ENCODE data around the gene LTBP3. TPM values are rescaled to one million over a fixed set of nuclear protein-coding genes. Genes with fewer than 3 reads are reported as not detected.

The LTBP3 gene
- total RNA-seq, 1 experiment from 2014 or later, result 10.6 TPM

DNA sequence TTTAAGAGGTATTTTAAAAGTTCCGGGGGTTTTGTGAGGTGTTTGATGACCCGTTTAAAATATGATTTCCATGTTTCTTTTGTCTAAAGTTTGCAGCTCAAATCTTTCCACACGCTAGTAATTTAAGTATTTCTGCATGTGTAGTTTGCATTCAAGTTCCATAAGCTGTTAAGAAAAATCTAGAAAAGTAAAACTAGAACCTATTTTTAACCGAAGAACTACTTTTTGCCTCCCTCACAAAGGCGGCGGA, 59.5 kb downstream of the LTBP3 start:
- no peak overlapping the region for H4K8ac ChIP-seq (replicated peaks; ENCODE audit: insufficient read length, low read depth, low read length)
- no peak overlapping the region for H2BK20ac ChIP-seq (ENCODE audit: low read depth, low read length, poor library complexity, severe bottlenecking)
- DNase-seq, result no peak
- Mint-ChIP-seq H3K27me3 (ENCODE audit: low read depth) (no peaks in the 10 kb centered on the region), H3K9me3 (peaks cover 2% of the 10 kb centered on the region in 2 experiments; a peak in 3 of 5 replicates), H3K27ac (no peak overlapping the region), H3K36me3 (ENCODE audit: insufficient read depth in 1 of 3, low read depth in 3 of 3) (peaks cover 0 to 3% (median 2%) of the 10 kb centered on the region in 3 experiments; a peak in 5 of 7 replicates), H3K4me3 (no peak overlapping the region), H3K4me1 (peaks cover 25 to 42% of the 10 kb centered on the region in 2 experiments)
- H4K20me1 ChIP-seq (ENCODE audit: control insufficient read depth, insufficient read depth, insufficient read length), result no peaks in the 10 kb centered on the region
- H3K56ac ChIP-seq (ENCODE audit: insufficient read length, low read depth, low read length), result peak overlapping the region; percentile 75
- H3T11ph ChIP-seq (ENCODE audit: low read length), result peak overlapping the region; percentile 76
- peak overlapping the region; percentile 24 for H2BK12ac ChIP-seq (ENCODE audit: insufficient read length, low read depth, low read length)
- H2AK5ac ChIP-seq (ENCODE audit: insufficient read length, low read length), result peak overlapping the region; percentile 96
- peak overlapping the region; percentile 11 for H2BK120ac ChIP-seq (ENCODE audit: low read depth, low read length, poor library complexity, severe bottlenecking)
- peak overlapping the region; percentile 99 for H2BK5ac ChIP-seq (ENCODE audit: insufficient read length, low read length)
- no peak overlapping the region for H2BK15ac ChIP-seq (ENCODE audit: low read depth, low read length)
- peaks cover 35% of the 10 kb centered on the region for H3K79me2 ChIP-seq (ENCODE audit: insufficient read depth, low read length)
- no peak overlapping the region for H2AFZ ChIP-seq (ENCODE audit: low read length)
- H3K4ac ChIP-seq (ENCODE audit: low read depth, low read length), result peak overlapping the region; percentile 75
- H3K4me2 ChIP-seq (ENCODE audit: insufficient read depth, insufficient read length, low read length), result peak overlapping the region; percentile 88
- no peaks in the 10 kb centered on the region for H3K9me3 ChIP-seq (ENCODE audit: control insufficient read depth, low read depth, low read length)
- WGBS (ENCODE audit: extremely low coverage, insufficient read length, low lambda C conversion rate), result no CpG with 5 or more reads among the region's 6 CpGs
- H3K23me2 ChIP-seq (ENCODE audit: insufficient read length, low read depth, low read length, poor library complexity, severe bottlenecking), result peaks cover 27% of the 10 kb centered on the region
- H3K4me1 ChIP-seq (ENCODE audit: insufficient read depth, low read length), result no peaks in the 10 kb centered on the region; the same call in 1 of the 2 replicates
- H3K27ac ChIP-seq (ENCODE audit: insufficient read length, low read depth, low read length), result peak overlapping the region; percentile 100
- TF ChIP-seq, protein P1, sequence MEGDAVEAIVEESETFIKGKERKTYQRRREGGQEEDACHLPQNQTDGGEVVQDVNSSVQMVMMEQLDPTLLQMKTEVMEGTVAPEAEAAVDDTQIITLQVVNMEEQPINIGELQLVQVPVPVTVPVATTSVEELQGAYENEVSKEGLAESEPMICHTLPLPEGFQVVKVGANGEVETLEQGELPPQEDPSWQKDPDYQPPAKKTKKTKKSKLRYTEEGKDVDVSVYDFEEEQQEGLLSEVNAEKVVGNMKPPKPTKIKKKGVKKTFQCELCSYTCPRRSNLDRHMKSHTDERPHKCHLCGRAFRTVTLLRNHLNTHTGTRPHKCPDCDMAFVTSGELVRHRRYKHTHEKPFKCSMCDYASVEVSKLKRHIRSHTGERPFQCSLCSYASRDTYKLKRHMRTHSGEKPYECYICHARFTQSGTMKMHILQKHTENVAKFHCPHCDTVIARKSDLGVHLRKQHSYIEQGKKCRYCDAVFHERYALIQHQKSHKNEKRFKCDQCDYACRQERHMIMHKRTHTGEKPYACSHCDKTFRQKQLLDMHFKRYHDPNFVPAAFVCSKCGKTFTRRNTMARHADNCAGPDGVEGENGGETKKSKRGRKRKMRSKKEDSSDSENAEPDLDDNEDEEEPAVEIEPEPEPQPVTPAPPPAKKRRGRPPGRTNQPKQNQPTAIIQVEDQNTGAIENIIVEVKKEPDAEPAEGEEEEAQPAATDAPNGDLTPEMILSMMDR (conservative IDR thresholded peaks at IDR 0.05), result no peak
- peak overlapping the region; percentile 96 for H3K18ac ChIP-seq (ENCODE audit: insufficient read length, low read depth, low read length)
- peak overlapping the region; percentile 99; the same call in 1 of the 2 replicates for H3K14ac ChIP-seq (ENCODE audit: insufficient read depth, low read length)
- peak overlapping the region; percentile 95 for H4K5ac ChIP-seq (ENCODE audit: insufficient read length, low read depth, low read length)
- no peaks in the 10 kb centered on the region for H3K27me3 ChIP-seq (ENCODE audit: insufficient read depth, low read length)
- H3K23ac ChIP-seq (ENCODE audit: insufficient read length, low read depth, low read length), result peak overlapping the region; percentile 25
- peak overlapping the region; percentile 100 for H3K9ac ChIP-seq (ENCODE audit: extremely low read depth, insufficient read length, low read length)
- no peaks in the 10 kb centered on the region for H3K79me1 ChIP-seq (ENCODE audit: insufficient read depth, low read depth, low read length, poor library complexity, severe bottlenecking)
- peak overlapping the region; percentile 96 for H4K91ac ChIP-seq (ENCODE audit: insufficient read length, low read depth, low read length)

Data from H9 (cell line).